Measurements from ENCODE around the gene FZD10.

Gene FZD10

GRCh38 chr12:130162267-130162666 lies at the start of gene FZD10:
FZD10 (plus strand) TSS chr12:130162464; CDS start chr12:130162943, 479 bp downstream.
- DNase-seq (ENCODE audit: low spot score), result peak; percentile 25

DNA sequence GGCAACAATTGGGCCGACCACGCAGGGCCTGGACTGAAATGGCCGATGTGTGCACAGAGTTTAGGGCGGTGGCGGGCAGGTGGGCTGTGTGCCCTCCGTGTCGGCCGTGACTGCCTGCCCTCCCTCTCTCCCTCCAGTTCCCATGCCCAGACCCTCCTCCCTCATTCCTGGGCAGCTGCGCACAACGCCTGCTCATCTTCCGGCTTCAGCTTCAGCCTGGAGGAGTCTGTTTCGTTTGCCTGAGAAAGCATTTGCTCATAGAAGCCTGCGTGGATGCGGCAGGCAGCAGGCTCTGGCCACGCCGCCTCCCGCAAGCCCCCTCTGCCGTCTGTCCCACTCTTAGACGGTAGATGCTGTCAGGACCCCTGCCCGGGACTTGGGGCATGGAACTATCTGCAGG lies 47.3 kb upstream of the FZD10 start:
- DNase-seq (ENCODE audit: low spot score), result no peak

- no peak for DNase-seq (ENCODE audit: low spot score)
These were observed 46.6 kb upstream of the FZD10 start for GRCh38 chr12:130115646-130116045.

DNA sequence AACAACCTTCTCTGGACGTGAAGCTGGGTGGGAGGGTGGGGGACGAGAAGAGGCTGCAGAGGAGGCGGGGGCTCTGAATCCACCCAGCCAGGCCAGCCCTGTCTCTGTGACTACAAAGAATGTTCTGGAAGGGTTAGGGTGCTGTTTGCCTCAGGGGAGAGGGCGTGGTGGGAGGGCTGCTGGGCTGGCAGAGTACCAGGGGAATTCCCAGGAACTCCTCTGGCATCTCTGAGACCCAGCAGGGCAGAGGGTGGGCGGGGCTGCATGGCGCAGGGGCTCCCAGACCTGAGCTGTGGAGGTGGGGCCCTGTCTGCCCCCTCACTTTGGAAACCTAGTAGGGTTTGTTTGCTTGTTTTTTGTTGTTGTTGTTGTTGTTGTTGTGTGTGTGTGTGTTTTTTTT lies 45.5 kb upstream of the FZD10 start:
- DNase-seq (ENCODE audit: low spot score), result no peak

DNA sequence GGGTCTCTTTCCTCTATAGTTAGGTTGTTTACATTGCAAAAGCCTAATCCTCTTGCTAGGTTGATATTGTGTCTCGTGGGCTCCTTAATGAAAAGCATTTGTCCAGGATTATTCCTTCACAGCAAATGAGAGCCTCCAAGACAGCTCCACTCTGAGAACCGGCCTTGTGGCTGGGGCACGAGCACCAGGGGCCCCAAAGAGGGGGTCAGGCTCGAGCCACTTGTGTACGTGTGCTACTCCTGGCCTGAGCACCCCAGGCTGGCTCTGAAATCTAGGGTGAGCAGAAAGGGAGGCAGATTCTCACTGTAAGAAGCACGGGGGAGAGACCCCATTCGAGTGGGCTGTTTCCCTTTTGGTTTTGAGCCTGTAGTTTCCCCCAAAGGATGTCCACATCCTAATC lies 45.0 kb upstream of the FZD10 start:
- no peak for DNase-seq (ENCODE audit: low spot score)

GRCh38 chr12:130117701-130118100 lies 44.6 kb upstream of the FZD10 start:
- DNase-seq (ENCODE audit: low spot score), result no peak

DNA sequence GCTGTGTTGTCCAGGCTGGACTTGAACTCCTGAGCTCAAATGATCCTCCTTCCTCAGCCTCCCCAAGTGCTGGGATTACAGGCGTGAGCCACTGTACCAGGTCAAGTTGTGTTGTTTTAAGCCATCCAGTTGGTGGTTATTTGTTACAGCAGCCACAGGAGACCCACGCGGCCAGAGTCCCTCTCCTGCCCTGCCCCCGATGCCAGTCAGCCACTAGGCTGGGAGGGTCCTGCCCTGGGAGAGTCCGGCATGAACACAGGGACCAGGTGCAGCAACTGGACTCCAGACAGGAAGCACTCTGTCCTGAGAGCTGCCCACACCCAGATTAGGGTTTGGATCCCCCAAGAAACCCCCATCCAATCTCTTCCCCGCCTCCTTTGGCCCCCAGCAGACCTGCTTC lies 44.1 kb upstream of the FZD10 start:
- DNase-seq (ENCODE audit: low spot score), result no peak

DNA sequence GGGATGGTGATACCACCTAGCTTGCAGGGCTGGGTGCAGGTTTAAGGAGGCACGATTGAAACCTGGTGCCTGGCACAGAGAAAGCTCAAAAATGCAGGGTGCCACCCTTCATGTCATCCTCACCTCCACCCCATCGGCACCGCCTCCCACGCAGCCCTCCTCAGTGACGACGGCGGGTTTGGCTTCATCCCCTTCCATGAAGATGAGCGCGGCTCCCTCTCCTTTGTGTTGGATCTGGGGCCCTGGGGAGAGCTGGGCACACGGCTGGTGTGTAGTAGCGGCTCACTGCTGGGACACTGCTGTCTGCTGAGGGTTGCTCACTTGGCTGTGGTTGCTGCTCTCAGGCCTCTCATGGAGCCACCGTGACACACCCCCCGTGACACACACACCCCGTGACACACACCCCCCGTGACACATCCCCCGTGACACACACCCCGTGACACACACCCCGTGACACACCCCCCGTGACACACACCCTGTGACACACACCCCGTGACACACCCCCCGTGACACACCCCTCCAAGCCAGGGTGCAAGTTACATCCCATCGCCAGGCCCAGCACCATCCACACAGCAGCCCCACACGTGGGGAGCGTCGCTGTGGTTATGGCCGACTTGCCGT lies 42.9 kb upstream of the FZD10 start:
- no peak for DNase-seq (ENCODE audit: low spot score)

- no peak for DNase-seq (ENCODE audit: low spot score)
These were observed 42.1 kb upstream of the FZD10 start for GRCh38 chr12:130120012-130120805.

GRCh38 chr12:130121226-130122000 lies 40.9 kb upstream of the FZD10 start:
- DNase-seq (ENCODE audit: low spot score), result no peak

DNA sequence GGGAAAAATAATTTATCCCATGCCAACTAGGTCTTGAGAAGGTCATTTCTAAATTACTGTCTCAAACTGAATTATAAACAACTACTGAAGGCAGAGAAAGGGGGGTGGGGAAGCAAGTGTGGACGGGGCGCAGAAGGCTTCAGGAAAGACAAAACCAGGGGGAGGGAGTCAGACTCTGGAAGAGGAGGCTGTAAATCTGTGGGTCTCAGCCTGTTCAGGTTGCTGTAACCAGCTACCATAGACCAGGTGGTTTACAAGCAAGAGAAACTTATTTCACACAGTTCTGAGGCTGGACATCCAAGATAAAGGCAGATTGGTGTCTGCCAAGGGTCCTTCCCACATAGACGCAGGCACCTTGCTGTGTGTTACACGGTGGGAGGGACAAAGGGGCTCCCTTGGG lies 39.9 kb upstream of the FZD10 start:
- no peak for DNase-seq (ENCODE audit: low spot score)

DNA sequence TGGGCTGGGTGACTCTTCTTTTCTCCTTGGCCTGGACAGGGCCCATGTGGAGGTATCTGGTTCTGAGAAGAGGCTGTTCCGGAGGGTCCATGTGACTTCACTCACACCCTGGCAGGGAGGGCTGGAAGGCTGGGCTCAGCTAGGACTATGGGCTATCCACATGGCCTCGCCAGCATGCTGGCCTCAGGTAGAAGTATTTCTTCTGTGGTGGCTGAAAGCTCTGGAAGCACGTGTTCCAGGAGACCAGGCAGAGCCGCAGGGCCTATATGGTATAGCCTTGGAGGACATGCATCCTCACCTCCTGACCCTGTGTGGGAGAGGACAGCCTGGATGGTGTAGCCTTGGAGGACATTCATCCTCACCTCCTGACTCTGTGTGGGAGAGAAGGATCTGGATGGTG lies 38.2 kb upstream of the FZD10 start:
- DNase-seq (ENCODE audit: low spot score), result no peak

DNA sequence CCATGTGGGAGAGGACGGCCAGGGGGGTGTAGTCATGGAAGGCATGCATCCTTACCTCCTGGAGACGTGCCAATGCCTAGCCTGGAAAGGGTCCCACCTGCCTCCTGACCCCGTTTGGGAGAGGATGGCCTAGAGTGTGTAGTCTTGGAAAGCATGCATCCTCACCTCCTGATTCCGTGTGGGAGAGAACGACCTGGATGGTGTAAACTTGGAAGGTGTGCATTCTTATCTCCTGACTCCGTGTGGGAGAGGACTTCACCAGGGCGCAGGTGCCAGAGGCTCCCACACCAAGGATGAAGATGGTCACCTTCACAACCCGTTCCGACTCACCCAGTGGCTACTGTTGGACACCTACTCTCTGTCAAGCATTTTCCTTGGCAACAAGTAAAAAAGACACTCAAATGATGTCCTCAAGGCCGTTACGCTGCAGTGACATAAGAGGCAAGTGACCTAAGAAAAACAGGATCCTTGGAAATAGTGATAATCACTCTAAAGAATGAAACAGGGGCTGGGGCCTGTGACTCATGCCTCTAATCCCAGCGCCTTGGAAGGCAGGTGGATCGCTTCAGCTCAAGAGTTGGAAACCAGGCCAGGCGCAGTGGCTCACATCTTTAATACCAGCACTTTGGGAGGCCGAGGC lies 37.5 kb upstream of the FZD10 start:
- DNase-seq (ENCODE audit: low spot score), result no peak

DNA sequence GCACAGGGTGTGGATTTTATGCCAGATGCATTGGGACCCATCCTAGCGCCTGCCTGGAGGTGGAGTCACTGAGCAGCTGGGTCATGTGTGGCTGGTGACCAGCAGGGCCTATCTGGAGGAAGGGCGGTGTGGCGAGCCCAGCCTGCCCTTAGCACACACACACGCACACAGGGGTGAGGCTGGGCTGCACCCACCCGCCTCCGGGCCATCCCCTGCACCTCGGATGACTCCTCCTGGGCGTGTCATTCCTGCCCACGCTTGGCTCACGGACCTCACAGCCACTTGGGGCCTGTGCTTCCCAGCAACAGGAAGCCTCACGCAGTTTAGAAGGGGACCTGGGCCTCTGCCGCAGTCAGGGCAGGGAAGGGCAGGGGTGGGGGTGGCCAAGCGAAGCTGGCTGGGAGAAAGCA lies 36.2 kb upstream of the FZD10 start:
- no peak for DNase-seq (ENCODE audit: low spot score)

- no peak for DNase-seq (ENCODE audit: low spot score)
These were observed 34.7 kb upstream of the FZD10 start for GRCh38 chr12:130127532-130127911.

GRCh38 chr12:130127912-130128789 lies 34.1 kb upstream of the FZD10 start:
- no peak for DNase-seq (ENCODE audit: low spot score)

- DNase-seq (ENCODE audit: low spot score), result no peak
These were observed 33.2 kb upstream of the FZD10 start for GRCh38 chr12:130128790-130129735.

GRCh38 chr12:130130346-130130745 lies 31.9 kb upstream of the FZD10 start:
- DNase-seq (ENCODE audit: low spot score), result no peak

- no peak for DNase-seq (ENCODE audit: low spot score)
These were observed 31.2 kb upstream of the FZD10 start for GRCh38 chr12:130131025-130131424.

DNA sequence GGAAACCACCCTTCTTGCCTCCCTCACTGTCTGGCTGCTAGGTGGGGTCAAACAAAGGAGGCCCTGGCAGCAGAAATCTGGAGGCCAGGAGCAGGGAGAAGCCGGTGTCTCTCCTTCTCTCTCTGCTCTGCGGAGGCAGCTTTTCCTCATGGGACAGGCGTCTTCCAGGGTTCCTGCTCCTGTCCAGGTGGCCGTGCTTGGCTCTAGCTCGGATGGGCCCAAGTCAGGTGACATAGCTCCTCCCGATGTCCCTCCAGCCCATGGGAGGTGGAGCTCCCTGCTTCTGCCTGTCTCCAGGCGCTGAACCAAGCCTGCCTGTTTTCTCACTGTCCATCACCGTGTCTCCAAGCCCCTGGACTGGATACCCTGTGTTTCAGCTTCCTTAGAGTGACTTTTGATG lies 30.5 kb upstream of the FZD10 start:
- no peak for DNase-seq (ENCODE audit: low spot score)

All from germinal center (tissue), 1 donor.